Spinal cord (tissue), 4 donors: ENCODE results near the gene RNF182. TPM values are rescaled to one million over a fixed set of nuclear protein-coding genes. Genes with fewer than 3 reads are reported as not detected.

Experiments used
- polyA plus RNA-seq, 2 donors: library from polyadenylated mRNA; unstranded; fragments of 120-200 nt; gene quantifications; one replicate each; pipeline ENCODE4 v1.2.1, GENCODE V29; 2013; ENCODE audit not compliant: insufficient read length in 2 of 2
- total RNA-seq, 2 donors: library from RNA; depleted of rRNA in 1 of 2; stranded (reverse); fragments of 120-200 nt in 1 of 2; fragments of >200 nt in 1 of 2; gene quantifications; one replicate each; pipeline versions ENCODE4 v1.2.3 to v1.2.4, GENCODE V29; 2013 to 2014

Gene RNF182
- total and polyA plus RNA-seq, 4 donors, result 11.6 to 37.2 (median 27.4) TPM

Other genes with a start within 250 kb of the RNF182 start
- 10 to 100 TPM; 34.8 to 59.2 TPM for gene RANBP9, start 213.1 kb upstream of the RNF182 start, total RNA-seq
- 10 to 100 TPM; 53.1 to 59.8 TPM for gene RANBP9, start 213.1 kb upstream of the RNF182 start, polyA plus RNA-seq
- gene MCUR1, start 110.4 kb upstream of the RNF182 start, total RNA-seq, result 10 to 100 TPM; 20.6 to 22.6 TPM
- gene MCUR1, start 110.4 kb upstream of the RNF182 start, polyA plus RNA-seq, result 10 to 100 TPM; 45.7 to 52.2 TPM
- 10 to 100 TPM; 33.4 to 44.7 TPM for gene CD83, start 192.8 kb downstream of the RNF182 start, total RNA-seq
- gene CD83, start 192.8 kb downstream of the RNF182 start, polyA plus RNA-seq, result 10 to 100 TPM; 26.5 to 29.3 TPM